ENCODE data around the gene OTOP3.

Gene OTOP3

DNA sequence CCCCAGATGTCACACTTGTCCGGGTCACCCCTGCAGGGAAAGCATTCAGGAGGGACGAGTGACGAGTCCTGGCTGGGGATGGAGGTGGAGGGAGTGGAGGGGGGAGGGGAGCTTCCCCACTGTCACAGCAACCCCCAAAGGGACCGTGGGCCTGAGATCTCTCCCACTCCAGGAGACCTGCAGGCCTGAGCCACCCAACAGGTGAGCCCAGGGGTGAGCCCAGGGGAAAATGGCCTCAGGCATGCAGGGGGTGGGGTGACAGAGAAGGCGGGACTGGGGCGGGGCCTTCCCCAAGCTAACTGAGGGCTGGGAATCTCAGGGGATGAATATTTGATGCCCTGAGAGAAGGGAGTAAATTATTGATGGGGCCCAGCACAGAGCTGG is 15.1 kb upstream of the OTOP3 start:
- Histone ChIP-seq H3K36me3 (ENCODE audit: low read length) (no peaks in the 10 kb centered on the region), H3K4me2 (ENCODE audit: low read depth, low read length, poor library complexity, severe bottlenecking) (no peak overlapping the region), H3K4me3 (ENCODE audit: insufficient read depth, low read length, poor library complexity, severe bottlenecking) (no peak overlapping the region), H2AFZ (ENCODE audit: low read depth, low read length, severe bottlenecking) (no peak overlapping the region), H3K9ac (ENCODE audit: low read length) (no peak overlapping the region), H3K79me2 (ENCODE audit: insufficient read depth, low read length) (no peaks in the 10 kb centered on the region), H3K27ac (ENCODE audit: low read depth, low read length) (no peak overlapping the region), H3K9me3 (ENCODE audit: insufficient read depth, low read length) (no peaks in the 10 kb centered on the region), H3K9me2 (replicated peaks; ENCODE audit: insufficient read depth, low read length) (no peaks in the 10 kb centered on the region), H3K27me3 (ENCODE audit: low read length) (no peaks in the 10 kb centered on the region), H4K20me1 (ENCODE audit: low read depth, low read length) (no peaks in the 10 kb centered on the region), H3F3A (ENCODE audit: insufficient read depth) (no peaks in the 10 kb centered on the region)
- TF ChIP-seq, protein P1, sequence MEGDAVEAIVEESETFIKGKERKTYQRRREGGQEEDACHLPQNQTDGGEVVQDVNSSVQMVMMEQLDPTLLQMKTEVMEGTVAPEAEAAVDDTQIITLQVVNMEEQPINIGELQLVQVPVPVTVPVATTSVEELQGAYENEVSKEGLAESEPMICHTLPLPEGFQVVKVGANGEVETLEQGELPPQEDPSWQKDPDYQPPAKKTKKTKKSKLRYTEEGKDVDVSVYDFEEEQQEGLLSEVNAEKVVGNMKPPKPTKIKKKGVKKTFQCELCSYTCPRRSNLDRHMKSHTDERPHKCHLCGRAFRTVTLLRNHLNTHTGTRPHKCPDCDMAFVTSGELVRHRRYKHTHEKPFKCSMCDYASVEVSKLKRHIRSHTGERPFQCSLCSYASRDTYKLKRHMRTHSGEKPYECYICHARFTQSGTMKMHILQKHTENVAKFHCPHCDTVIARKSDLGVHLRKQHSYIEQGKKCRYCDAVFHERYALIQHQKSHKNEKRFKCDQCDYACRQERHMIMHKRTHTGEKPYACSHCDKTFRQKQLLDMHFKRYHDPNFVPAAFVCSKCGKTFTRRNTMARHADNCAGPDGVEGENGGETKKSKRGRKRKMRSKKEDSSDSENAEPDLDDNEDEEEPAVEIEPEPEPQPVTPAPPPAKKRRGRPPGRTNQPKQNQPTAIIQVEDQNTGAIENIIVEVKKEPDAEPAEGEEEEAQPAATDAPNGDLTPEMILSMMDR (IDR thresholded peaks at IDR 0.05; ENCODE audit: insufficient read depth, low read length, poor library complexity, severe bottlenecking), result no peak
- TF ChIP-seq EZH2phosphoT487 (conservative IDR thresholded peaks at IDR 0.05; ENCODE audit: low read length), result no peak

DNA sequence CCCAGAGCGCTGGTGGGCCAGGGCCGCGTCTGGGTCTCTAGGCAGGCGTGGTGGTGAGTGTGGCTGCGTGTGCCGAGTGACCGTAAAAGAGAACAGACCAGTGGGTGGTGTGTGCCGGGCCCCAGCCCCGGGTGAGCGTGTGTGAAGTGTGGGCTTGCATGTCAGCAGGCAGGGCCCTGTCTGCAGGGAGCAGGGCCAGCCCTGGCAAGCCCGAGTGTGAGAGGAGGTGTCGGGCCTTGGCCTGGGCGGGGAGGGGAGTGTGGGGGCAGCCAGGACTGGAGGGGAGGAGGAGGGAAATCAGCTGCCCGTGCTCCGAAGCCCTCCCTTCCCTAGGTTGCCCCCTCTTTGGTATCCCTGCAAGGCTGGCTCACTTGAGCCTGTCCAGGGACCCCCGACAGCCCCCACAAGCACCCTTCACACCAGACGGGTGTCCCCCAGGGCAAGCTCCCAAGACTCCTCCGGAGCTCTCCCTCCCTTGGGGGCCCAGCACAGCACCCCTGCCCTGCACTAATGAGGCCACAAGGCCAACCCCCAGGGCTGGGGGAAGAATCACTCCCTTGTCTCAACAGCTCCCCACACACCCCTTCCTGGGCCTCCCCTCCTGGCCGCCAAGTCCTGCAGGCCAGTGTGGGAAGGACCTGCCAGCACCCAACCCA is 14.5 kb upstream of the OTOP3 start:
- Histone ChIP-seq H3K79me2 (ENCODE audit: insufficient read depth, low read length) (no peaks in the 10 kb centered on the region), H3F3A (ENCODE audit: insufficient read depth) (no peaks in the 10 kb centered on the region), H3K9me3 (ENCODE audit: insufficient read depth, low read length) (no peaks in the 10 kb centered on the region), H2AFZ (ENCODE audit: low read depth, low read length, severe bottlenecking) (no peak overlapping the region), H3K4me2 (ENCODE audit: low read depth, low read length, poor library complexity, severe bottlenecking) (no peak overlapping the region), H3K27ac (ENCODE audit: low read depth, low read length) (no peak overlapping the region), H3K9me2 (replicated peaks; ENCODE audit: insufficient read depth, low read length) (no peaks in the 10 kb centered on the region), H4K20me1 (ENCODE audit: low read depth, low read length) (no peaks in the 10 kb centered on the region), H3K9ac (ENCODE audit: low read length) (no peak overlapping the region), H3K27me3 (ENCODE audit: low read length) (no peaks in the 10 kb centered on the region), H3K36me3 (ENCODE audit: low read length) (no peaks in the 10 kb centered on the region), H3K4me3 (ENCODE audit: insufficient read depth, low read length, poor library complexity, severe bottlenecking) (no peak overlapping the region)
- TF ChIP-seq, protein P1 (IDR thresholded peaks at IDR 0.05; ENCODE audit: insufficient read depth, low read length, poor library complexity, severe bottlenecking), result no peak
- TF ChIP-seq EZH2phosphoT487 (conservative IDR thresholded peaks at IDR 0.05; ENCODE audit: low read length), result no peak

DNA sequence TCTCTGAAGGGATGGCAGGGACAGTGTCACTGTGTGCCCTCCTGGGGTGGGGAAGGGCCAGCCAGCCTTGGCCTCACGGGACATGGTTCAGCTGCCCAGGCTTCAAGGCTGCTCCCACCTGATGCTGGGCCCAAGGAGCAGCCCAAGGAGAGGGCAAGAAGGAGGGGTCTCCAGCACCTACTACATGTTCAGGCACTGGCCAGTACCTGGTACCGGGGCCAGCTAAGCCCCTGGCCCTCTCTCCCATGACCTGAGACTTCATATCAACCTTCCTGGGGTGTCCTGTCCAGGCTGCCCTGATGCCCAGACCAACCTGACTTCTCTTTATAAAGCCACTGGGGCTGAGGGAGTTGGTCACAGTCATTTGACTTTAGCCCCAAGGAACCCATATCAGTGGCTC is 13.9 kb upstream of the OTOP3 start:
- H3K27me3 ChIP-seq (ENCODE audit: low read length), result no peaks in the 10 kb centered on the region

More for the DNA sequence above, 13.9 kb upstream of the OTOP3 start:
- Histone ChIP-seq H3K79me2 (ENCODE audit: insufficient read depth, low read length) (no peaks in the 10 kb centered on the region), H3K9ac (ENCODE audit: low read length) (no peak overlapping the region), H3K27ac (ENCODE audit: low read depth, low read length) (no peak overlapping the region), H3K4me2 (ENCODE audit: low read depth, low read length, poor library complexity, severe bottlenecking) (no peak overlapping the region), H3K9me3 (ENCODE audit: insufficient read depth, low read length) (no peaks in the 10 kb centered on the region), H3K4me3 (ENCODE audit: insufficient read depth, low read length, poor library complexity, severe bottlenecking) (no peak overlapping the region), H4K20me1 (ENCODE audit: low read depth, low read length) (no peaks in the 10 kb centered on the region), H3K36me3 (ENCODE audit: low read length) (no peaks in the 10 kb centered on the region), H3F3A (ENCODE audit: insufficient read depth) (no peaks in the 10 kb centered on the region), H3K9me2 (replicated peaks; ENCODE audit: insufficient read depth, low read length) (no peaks in the 10 kb centered on the region), H2AFZ (ENCODE audit: low read depth, low read length, severe bottlenecking) (no peak overlapping the region)
- TF ChIP-seq, protein P1 (IDR thresholded peaks at IDR 0.05; ENCODE audit: insufficient read depth, low read length, poor library complexity, severe bottlenecking), result no peak
- TF ChIP-seq EZH2phosphoT487 (conservative IDR thresholded peaks at IDR 0.05; ENCODE audit: low read length), result no peak

Data from SU-DHL-6 (cell line).